PFSK-1 (cell line): ENCODE data around the gene SYTL5.

Experiments
- FOXP2 ChIP-seq: optimal IDR thresholded peaks from 2 replicates; pipeline ENCODE3; 2011; ENCODE audit warnings: borderline replicate concordance, control low read depth, inconsistent platforms; ENCODE audit not compliant: insufficient read depth; ENCODE audit errors: extremely low read length, extremely low read depth
- POLR2AphosphoS5 ChIP-seq: IDR thresholded peaks from 2 replicates; pipeline ENCODE4 v1.6.1; 2012; ENCODE audit warnings: low read depth, mild to moderate bottlenecking, control low read depth, low read length, moderate library complexity
- REST ChIP-seq, 2 experiments: IDR thresholded peaks; 2 replicates each; pipeline versions ENCODE4 v1.6.1 to v1.8.0; 2011 to 2012; ENCODE audit warnings: low read depth in 2 of 2, low read length in 2 of 2, control low read depth in 1 of 2, inconsistent platforms in 1 of 2, mild to moderate bottlenecking in 1 of 2, moderate library complexity in 1 of 2; ENCODE audit not compliant: insufficient read depth in 1 of 2
- SIN3A ChIP-seq: IDR thresholded peaks from 2 replicates; pipeline ENCODE4 v1.6.1; 2012; ENCODE audit warnings: mild to moderate bottlenecking, low read length, moderate library complexity, borderline replicate concordance; ENCODE audit not compliant: insufficient read depth
- TAF1 ChIP-seq: IDR thresholded peaks from 2 replicates; pipeline ENCODE4 v1.6.1; 2012; ENCODE audit warnings: low read length, control low read depth, borderline replicate concordance; ENCODE audit not compliant: insufficient read depth

SYTL5 gene

DNA sequence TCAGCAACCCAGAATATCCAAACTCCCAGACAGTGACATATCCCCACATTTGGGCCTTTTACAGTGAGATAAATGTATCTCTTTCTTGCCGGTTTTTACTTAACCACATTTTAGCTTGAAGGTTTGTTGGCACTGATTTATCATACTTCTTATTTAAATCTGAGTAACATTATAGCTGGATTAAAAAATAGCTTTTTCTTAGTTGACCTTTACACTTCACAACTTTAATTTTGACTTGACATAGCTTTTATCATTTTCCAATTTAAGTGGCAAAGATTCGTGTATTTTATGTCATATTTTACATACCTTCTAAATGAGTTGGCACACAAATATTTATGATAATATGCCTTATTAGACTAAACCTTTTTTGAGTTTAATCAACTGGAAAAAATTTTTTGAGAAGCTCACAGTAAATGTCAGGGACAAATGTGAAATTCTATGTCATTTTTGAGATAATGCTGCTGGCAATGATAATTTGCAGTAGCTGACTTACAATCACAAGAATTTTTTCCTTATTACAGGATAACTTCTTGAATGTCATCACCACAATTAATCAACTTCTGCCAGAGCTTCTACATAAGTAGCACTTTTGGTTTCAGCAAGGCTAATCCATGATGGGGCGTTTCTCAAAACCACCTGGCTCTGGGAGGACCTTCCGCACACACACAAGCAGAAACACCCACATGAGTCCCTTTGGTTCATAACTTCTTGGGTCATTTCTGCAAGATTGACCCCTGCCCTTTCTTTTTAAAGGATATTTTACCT is 80.3 kb downstream of the SYTL5 start:
- TF ChIP-seq FOXP2: no peak
- TF ChIP-seq REST (IDR thresholded peaks at IDR 0.05; ENCODE audit: insufficient read depth in 1 of 2, low read depth in 2 of 2, low read length in 2 of 2): no peak
- no peak for TF ChIP-seq SIN3A
- TF ChIP-seq POLR2AphosphoS5: no peak
- no peak for TF ChIP-seq TAF1

DNA sequence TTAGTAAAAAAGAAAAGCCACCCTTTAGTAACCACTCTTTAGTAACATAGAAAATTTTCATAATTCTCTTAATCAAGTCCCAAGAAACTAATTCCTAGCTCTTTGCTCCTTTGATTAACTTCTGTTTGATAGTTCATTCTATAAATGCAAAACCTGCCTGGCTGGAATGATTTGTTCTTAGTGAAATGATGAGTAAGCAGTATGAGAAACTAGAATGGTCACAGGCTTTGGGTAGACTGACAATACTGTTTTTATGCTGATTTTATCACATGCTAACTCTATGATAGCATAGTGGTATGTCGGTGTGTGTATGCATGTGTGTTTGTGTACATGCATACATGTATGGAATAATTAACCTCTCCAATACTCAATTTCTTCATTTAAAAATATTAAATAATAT is 81.2 kb downstream of the SYTL5 start:
- TF ChIP-seq FOXP2 (no peak), POLR2AphosphoS5 (no peak), REST (IDR thresholded peaks at IDR 0.05; ENCODE audit: insufficient read depth in 1 of 2, low read depth in 2 of 2, low read length in 2 of 2) (no peak), SIN3A (no peak), TAF1 (no peak)

DNA sequence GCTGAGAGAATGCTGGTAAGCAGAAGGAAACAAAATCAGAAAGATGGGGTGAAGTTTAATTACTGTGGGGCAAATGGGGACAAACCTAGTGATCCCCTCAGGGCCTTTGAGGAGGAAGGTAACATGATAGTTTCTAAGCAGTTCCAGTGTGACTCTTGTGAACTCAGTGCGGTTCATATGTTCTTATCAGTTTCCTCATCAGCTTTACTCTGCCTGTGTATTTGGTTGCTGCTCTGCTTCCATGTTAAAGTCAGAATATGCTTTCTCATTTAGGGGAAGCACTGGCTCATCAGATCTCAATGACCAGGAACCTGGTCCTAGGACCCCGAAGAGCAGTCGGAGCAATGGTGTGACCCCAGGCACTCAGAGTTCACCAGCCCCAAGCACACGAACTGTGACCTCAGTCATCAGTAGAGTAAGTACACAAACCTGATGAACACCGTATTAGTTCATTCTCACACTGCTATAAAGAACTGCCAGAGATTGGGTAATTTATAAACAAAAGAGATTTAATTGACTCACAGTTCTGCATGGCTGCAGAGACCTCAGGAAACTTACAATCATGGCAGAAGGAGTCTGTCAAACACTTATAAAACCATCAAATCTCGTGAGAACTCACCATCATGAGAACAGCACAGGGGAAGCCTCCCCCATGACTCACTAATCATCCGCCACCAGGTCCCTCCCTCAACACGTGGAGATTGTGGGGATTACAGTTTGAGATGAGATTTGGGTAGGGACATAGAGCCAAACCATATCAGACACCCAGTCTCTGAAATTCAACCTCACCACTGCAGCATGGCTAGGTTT is 83.0 kb downstream of the SYTL5 start:
- TF ChIP-seq REST (IDR thresholded peaks at IDR 0.05; ENCODE audit: insufficient read depth in 1 of 2, low read depth in 2 of 2, low read length in 2 of 2): no peak
- TF ChIP-seq POLR2AphosphoS5: no peak
- no peak for TF ChIP-seq SIN3A
- TF ChIP-seq FOXP2: no peak
- no peak for TF ChIP-seq TAF1

- TF ChIP-seq FOXP2 (no peak), POLR2AphosphoS5 (no peak), SIN3A (no peak), TAF1 (no peak), REST (IDR thresholded peaks at IDR 0.05; ENCODE audit: insufficient read depth in 1 of 2, low read depth in 2 of 2, low read length in 2 of 2) (no peak)
These were observed 89.7 kb downstream of the SYTL5 start for GRCh38 chrX:38095971-38096529.
